Measurements from ENCODE around the gene DOCK10.
A peak's percentile ranks its signal among the peaks of the same experiment; 100 is the strongest.
"Not testable (repeated sequence)": the region's sequence is repeated elsewhere in the genome, so short reads cannot be mapped to it uniquely, and the experiment has no call there.

The DOCK10 gene

GRCh38 chr2:225041851-225042799, at the start of gene DOCK10:
Gene DOCK10, minus strand, starts transcription at chr2:225042468. Its CDS starts 94 bp downstream, at chr2:225042374.
- DNase-seq (ENCODE audit: low spot score): peak; percentile 50

- DNase-seq (ENCODE audit: low spot score): no peak
Observed at GRCh38 chr2:225091336-225091735, 49.1 kb upstream of the DOCK10 start.

- no peak for DNase-seq (ENCODE audit: low spot score)
Observed at GRCh38 chr2:225090746-225091145, 48.5 kb upstream of the DOCK10 start.

GRCh38 chr2:225086915-225087314, 44.6 kb upstream of the DOCK10 start:
- no peak for DNase-seq (ENCODE audit: low spot score)

- no peak for DNase-seq (ENCODE audit: low spot score)
Observed at GRCh38 chr2:225086439-225086838, 44.2 kb upstream of the DOCK10 start.

- DNase-seq (ENCODE audit: low spot score): no peak
Observed at GRCh38 chr2:225083276-225083675, 41.0 kb upstream of the DOCK10 start.

GRCh38 chr2:225076125-225076524, 33.9 kb upstream of the DOCK10 start:
- no peak for DNase-seq (ENCODE audit: low spot score)

- no peak for DNase-seq (ENCODE audit: low spot score)
Observed at GRCh38 chr2:225074919-225075681, 32.8 kb upstream of the DOCK10 start.

GRCh38 chr2:225074366-225074765, 32.1 kb upstream of the DOCK10 start:
- no peak for DNase-seq (ENCODE audit: low spot score)

GRCh38 chr2:225073198-225073597, 30.9 kb upstream of the DOCK10 start:
- no peak for DNase-seq (ENCODE audit: low spot score)

GRCh38 chr2:225072444-225072843, 30.2 kb upstream of the DOCK10 start:
- DNase-seq (ENCODE audit: low spot score): no peak

GRCh38 chr2:225070811-225071210, 28.5 kb upstream of the DOCK10 start:
- no peak for DNase-seq (ENCODE audit: low spot score)

- DNase-seq (ENCODE audit: low spot score): no peak
Observed at GRCh38 chr2:225069966-225070365, 27.7 kb upstream of the DOCK10 start.

- DNase-seq (ENCODE audit: low spot score): no peak
Observed at GRCh38 chr2:225069477-225069876, 27.2 kb upstream of the DOCK10 start.

GRCh38 chr2:225065882-225066281, 23.6 kb upstream of the DOCK10 start:
- DNase-seq (ENCODE audit: low spot score): no peak

- no peak for DNase-seq (ENCODE audit: low spot score)
Observed at GRCh38 chr2:225064928-225065327, 22.7 kb upstream of the DOCK10 start.

GRCh38 chr2:225064362-225064761, 22.1 kb upstream of the DOCK10 start:
- no peak for DNase-seq (ENCODE audit: low spot score)

GRCh38 chr2:225056330-225057073, 14.2 kb upstream of the DOCK10 start:
- DNase-seq (ENCODE audit: low spot score): peak; percentile 54

GRCh38 chr2:225055714-225056113, 13.4 kb upstream of the DOCK10 start:
- DNase-seq (ENCODE audit: low spot score): no peak

- peak; percentile 77 for DNase-seq (ENCODE audit: low spot score)
Observed at GRCh38 chr2:225052703-225053102, 10.4 kb upstream of the DOCK10 start.

- not testable (repeated sequence) for DNase-seq (ENCODE audit: low spot score)
Observed at GRCh38 chr2:225047502-225047901, 5.2 kb upstream of the DOCK10 start.

GRCh38 chr2:225042800-225043167, 516 bp upstream of the DOCK10 start:
- no peak for DNase-seq (ENCODE audit: low spot score)
